HFF-Myc (cell line): Measurements from ENCODE around the gene LPAR3.

ENCODE experiments used
- DNase-seq: peaks from one replicate; pipeline ENCODE4 v3.0.0-alpha.2; 2011; ENCODE audit warnings: low read depth; ENCODE audit errors: extremely low read depth
- H3K4me3 ChIP-seq: replicated peaks from 2 replicates; pipeline ENCODE4 v1.5.1; 2011; ENCODE audit warnings: low read depth, mild to moderate bottlenecking, control low read depth, low read length
- CTCF ChIP-seq: IDR thresholded peaks from 2 replicates; pipeline ENCODE4 v1.5.1; 2012; ENCODE audit warnings: mild to moderate bottlenecking, low read depth, low read length, control low read depth; ENCODE audit errors: missing control alignments

Gene LPAR3

DNA sequence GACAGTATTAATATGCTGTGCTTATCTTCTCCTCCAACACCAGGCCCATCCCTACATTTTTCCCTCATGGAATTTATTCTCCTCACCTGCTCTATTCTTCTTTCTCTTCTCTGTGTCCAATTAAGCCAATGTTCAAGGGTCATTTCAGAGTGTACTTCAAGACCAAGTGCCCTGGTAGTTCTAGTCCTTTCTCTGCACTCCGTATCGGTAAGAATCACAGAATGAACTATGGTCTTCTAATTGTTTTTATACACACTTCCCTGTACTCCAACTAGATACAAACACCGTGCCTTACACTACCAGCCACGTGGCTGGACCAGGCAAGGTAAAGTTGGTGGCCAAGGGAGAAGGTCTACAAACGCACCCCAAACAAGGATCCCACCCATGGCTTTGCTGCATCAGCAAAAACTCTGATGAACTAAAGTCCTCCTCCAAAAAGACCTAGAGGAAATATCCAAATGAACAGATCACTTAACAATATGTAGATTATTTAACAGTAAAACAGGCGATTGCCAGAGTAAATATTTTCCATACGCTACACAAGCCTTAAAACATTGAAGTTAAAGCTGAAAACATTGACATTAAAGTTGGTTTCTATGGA, 40.1 kb upstream of the LPAR3 start:
- H3K4me3 ChIP-seq, result no peak overlapping the region
- TF ChIP-seq CTCF, result no peak
- no peak for DNase-seq

GRCh38 chr1:84930831-84931230, 37.8 kb upstream of the LPAR3 start:
- H3K4me3 ChIP-seq, result no peak overlapping the region
- no peak for DNase-seq
- no peak for TF ChIP-seq CTCF

DNA sequence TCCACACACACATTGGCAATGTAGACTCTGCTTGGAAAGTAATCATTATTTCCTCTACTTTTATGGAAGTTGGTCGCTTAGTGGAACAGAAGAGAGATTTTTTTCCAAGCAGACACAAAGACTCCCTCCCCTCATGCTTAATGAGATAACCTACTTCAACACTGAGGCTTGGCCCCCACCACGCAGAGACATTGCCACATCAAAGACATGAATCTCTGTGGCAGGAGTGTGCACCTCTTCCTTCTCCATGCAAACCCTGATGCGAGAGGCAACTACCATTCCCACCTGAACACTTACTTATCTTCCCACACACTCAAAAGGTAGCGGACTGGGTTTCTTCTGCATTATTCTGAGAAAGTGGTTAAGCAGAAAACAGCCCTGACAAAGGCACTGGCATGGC, 37.3 kb upstream of the LPAR3 start:
- TF ChIP-seq CTCF, result no peak
- H3K4me3 ChIP-seq, result no peak overlapping the region
- DNase-seq, result no peak

DNA sequence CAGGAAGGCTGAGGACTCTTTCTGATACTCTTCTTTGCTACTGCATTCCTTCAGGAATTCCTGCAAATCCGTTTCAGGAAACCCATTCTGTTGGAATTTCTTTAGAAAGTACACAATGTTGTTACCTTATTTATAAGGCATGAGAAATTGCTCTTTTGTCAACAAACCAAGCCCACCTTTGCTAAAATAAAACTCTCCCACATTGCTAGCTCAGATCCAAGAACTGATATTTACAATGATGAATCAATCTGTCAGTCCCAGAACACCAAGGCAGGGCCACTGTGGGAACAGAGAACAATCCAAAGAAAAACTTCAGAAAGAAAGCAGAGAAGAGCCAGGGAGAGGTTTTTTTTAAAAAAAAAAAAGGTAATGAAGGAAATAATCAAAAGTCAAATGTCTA, 36.6 kb upstream of the LPAR3 start:
- no peak for TF ChIP-seq CTCF
- DNase-seq, result no peak
- H3K4me3 ChIP-seq, result no peak overlapping the region

- no peak overlapping the region for H3K4me3 ChIP-seq
- no peak for DNase-seq
- TF ChIP-seq CTCF, result no peak
These were observed 36.0 kb upstream of the LPAR3 start for GRCh38 chr1:84928979-84929378.

GRCh38 chr1:84923317-84923716, 30.3 kb upstream of the LPAR3 start:
- H3K4me3 ChIP-seq, result no peak overlapping the region
- no peak for DNase-seq
- TF ChIP-seq CTCF, result no peak

- no peak overlapping the region for H3K4me3 ChIP-seq
- no peak for DNase-seq
- no peak for TF ChIP-seq CTCF
These were observed 27.2 kb upstream of the LPAR3 start for GRCh38 chr1:84920159-84920558.
